Adrenal gland (tissue), 12 donors: Measurements from ENCODE around the gene HABP4. TPM values are rescaled to one million over a fixed set of nuclear protein-coding genes. Genes with fewer than 3 reads are reported as not detected.

Experiments used
- DNase-seq, 7 donors: peaks; one replicate each; pipeline ENCODE4 v3.0.0-alpha.2; 2019 to 2020
- H3K27ac ChIP-seq, 5 donors: fragments of 200-600 bp; sonication (generic) in 4 of 5; 1 replicate in 3 of 5; 2 replicates in 2 of 5; pipeline versions ENCODE4 v1.5.1 to v1.8.0; 2016 to 2020; ENCODE audit warnings: mild to moderate bottlenecking in 1 of 5
- H3K27me3 ChIP-seq: fragments of 200-600 bp; 2 replicates; pipeline ENCODE4 v1.8.0; 2021
- H3K36me3 ChIP-seq, 2 donors: fragments of 200-600 bp; replicated peaks in 1 of 2; 1 replicate in 1 of 2; 2 replicates in 1 of 2; pipeline versions ENCODE4 v1.5.1 to v1.8.0; 2018 to 2022
- H3K4me1 ChIP-seq, 2 donors: fragments of 200-600 bp; replicated peaks in 1 of 2; 1 replicate in 1 of 2; 2 replicates in 1 of 2; pipeline versions ENCODE4 v1.5.1 to v1.8.0; 2018 to 2021
- H3K4me3 ChIP-seq, 4 donors: fragments of 200-600 bp; sonication (generic) in 3 of 4; one replicate each; pipeline ENCODE4 v1.5.1; 2016 to 2018
- H3K9me3 ChIP-seq, 3 donors: fragments of 200-600 bp; sonication (generic) in 1 of 3; replicated peaks in 1 of 3; 1 replicate in 2 of 3; 2 replicates in 1 of 3; pipeline versions ENCODE4 v1.5.1 to v1.8.0; 2016 to 2021
- POLR2A ChIP-seq, 2 donors: fragments of 450-650 bp; IDR thresholded peaks; one replicate each; pipeline ENCODE4 v1.6.1; 2017; ENCODE audit warnings: antibody characterized with exemption in 2 of 2, mild to moderate bottlenecking in 2 of 2, moderate library complexity in 1 of 2
- WGBS, 4 donors: extraction: QIAGEN DNeasy Blood & Tissue Kit in 2 of 4; methylation state at CpG; one replicate each; pipeline versions ENCODE4 v1.1.5 to v1.1.7; 2013 to 2017; 5-methylcytosine and 5-hydroxymethylcytosine counted together
- intact Hi-C, 2 donors: fragments of 100-400 bp; cut with DNase I; formaldehyde crosslinking; loops; one replicate each; pipeline versions ENCODE4 v1.14.1 to v1.15.0; 2022 to 2023
- polyA plus RNA-seq, 3 donors: library from polyadenylated mRNA; stranded (reverse); fragments of 200-250 nt in 2 of 3; fragments of 350-450 nt in 1 of 3; fragmentation: Illumina TruSeq in 1 of 3; extraction: RNeasy Lipid Tissue Mini Kit (QIAGEN cat#74804) in 1 of 3; gene quantifications; one replicate each; pipeline ENCODE4 v1.2.3, GENCODE V29; 2013 to 2014
- total RNA-seq, 9 donors: library from RNA; depleted of rRNA in 4 of 9; stranded (reverse); fragments of >200 nt in 4 of 9; fragments of 120-200 nt in 1 of 9; fragmentation: NEBNext Ultra II Directional in 1 of 9; extraction: Animal tissue kit (Norgen Biotek cat#: 25700) in 1 of 9; gene quantifications; one replicate each; pipeline versions ENCODE4 v1.1.0 to v1.2.4, GENCODE V29; 2013 to 2023
- TF ChIP-seq, protein P1 (sequence below), 6 experiments: fragments of 450-650 bp in 4 of 6; fragments of 200-600 bp in 2 of 6; sonication (generic) in 1 of 6; IDR thresholded peaks; 1 replicate in 5 of 6; 2 replicates in 1 of 6; pipeline versions ENCODE4 v1.5.1 to v1.8.0; 2016 to 2021; ENCODE audit warnings: antibody characterized with exemption in 6 of 6, mild to moderate bottlenecking in 2 of 6, moderate library complexity in 1 of 6
- donor health status: healthy with polysubstance abuse.
- donor health status: Bipolar disorder and iron deficiency.
- donor health status: DM: yes; HTN: yes; CAD: no.
- donor health status: DM: no; HTN: no; CAD: no.
- donor health status: DM: no; HTN: no; CAD: no.
- donor health status: DM: yes; HTN: yes; CAD: no.

The HABP4 gene
- total and polyA plus RNA-seq, 12 donors = 4.8 to 22.4 (median 10.0) TPM

DNA sequence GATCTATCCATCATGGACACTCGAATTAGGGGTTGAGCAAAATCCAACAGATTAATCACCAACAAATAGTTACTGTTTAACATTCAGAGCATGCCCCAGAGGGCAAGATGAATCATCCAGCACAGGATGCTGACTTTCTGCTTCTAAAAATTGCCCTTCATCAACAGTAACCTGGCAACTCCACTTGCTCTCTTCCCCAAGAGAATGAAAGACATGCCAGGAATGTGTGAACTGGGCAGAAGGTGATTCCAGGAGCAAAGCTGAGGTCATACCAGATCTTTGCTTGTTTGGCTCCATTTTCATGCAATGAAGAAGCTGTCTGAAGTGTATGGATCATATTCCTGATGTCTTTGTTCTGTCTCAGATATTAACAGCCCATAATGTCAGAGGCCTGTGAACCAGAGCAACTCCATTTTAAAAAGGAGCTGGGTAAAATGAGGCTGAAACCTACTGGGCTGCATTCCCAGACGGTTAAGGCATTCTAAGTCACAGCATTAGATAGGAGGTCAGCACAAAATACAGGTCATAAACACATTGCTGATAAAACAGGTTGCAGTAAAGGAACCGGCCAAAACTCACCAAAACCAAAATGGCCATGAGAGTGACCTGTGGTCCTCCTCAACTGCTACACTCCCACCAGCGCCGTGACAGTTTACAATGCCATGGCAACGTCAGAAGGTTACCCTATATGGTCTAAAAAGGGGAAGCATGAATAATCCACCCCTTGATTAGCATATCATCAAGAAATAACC lies 29.3 kb upstream of the HABP4 start:
- Histone ChIP-seq H3K9me3 (no peaks in the 10 kb centered on the region), H3K4me1 (peaks cover 13 to 28% of the 10 kb centered on the region in 2 donors), H3K27me3 (no peaks in the 10 kb centered on the region), H3K27ac (peak overlapping the region in 4 of 5 donors; percentile 24 to 98 (median 74)), H3K4me3 (no peak overlapping the region), H3K36me3 (no peaks in the 10 kb centered on the region)
- TF ChIP-seq, protein P1, sequence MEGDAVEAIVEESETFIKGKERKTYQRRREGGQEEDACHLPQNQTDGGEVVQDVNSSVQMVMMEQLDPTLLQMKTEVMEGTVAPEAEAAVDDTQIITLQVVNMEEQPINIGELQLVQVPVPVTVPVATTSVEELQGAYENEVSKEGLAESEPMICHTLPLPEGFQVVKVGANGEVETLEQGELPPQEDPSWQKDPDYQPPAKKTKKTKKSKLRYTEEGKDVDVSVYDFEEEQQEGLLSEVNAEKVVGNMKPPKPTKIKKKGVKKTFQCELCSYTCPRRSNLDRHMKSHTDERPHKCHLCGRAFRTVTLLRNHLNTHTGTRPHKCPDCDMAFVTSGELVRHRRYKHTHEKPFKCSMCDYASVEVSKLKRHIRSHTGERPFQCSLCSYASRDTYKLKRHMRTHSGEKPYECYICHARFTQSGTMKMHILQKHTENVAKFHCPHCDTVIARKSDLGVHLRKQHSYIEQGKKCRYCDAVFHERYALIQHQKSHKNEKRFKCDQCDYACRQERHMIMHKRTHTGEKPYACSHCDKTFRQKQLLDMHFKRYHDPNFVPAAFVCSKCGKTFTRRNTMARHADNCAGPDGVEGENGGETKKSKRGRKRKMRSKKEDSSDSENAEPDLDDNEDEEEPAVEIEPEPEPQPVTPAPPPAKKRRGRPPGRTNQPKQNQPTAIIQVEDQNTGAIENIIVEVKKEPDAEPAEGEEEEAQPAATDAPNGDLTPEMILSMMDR (IDR thresholded peaks at IDR 0.05) = no peak
- no peak for TF ChIP-seq POLR2A (IDR thresholded peaks at IDR 0.05)
- intact Hi-C loops = no loop called here
- 31 to 45% (median 38%) methylated on average over 6 of the region's 6 CpGs for WGBS, 4 donors
- peak; percentile 37 to 78 (median 62) for DNase-seq

DNA sequence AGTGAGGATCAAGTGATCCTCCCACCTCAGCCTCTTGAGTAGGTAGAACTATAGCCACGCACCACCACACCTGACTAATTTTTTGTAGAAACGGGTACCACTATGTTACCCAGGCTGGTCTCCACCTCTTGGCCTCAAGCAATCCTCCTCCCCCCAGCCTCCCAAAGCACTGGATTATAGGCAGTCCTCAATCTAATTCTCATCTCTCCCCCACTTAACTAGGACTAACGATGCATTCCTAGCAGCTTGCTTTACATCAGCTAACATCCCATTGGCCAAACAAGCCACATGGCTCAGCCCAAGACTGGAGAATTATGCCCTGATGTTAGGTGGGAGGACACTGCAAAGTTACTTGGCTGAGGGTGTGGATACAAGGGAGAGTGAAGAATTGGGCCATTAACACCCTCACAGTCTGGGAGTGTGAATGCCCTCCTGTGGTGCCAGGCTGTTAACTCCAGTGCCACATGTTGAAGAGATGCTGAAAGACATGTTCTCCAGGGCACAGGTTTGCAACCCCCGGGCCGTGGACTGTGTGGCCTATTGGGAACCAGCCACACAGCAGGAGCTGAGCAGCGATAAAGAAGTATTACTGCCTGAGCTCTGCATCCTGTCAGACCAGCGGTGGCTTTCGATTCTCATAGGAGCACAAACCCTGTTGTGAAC lies 26.5 kb upstream of the HABP4 start:
- Histone ChIP-seq H3K4me1 (peaks cover 8 to 21% of the 10 kb centered on the region in 2 donors), H3K9me3 (no peaks in the 10 kb centered on the region), H3K27me3 (no peaks in the 10 kb centered on the region), H3K27ac (no peak overlapping the region), H3K4me3 (no peak overlapping the region), H3K36me3 (no peaks in the 10 kb centered on the region)
- no peak for DNase-seq
- TF ChIP-seq, protein P1 (IDR thresholded peaks at IDR 0.05) = no peak
- no peak for TF ChIP-seq POLR2A (IDR thresholded peaks at IDR 0.05)
- 86 to 91% (median 88%) methylated on average over 5 to 8 of the region's 8 CpGs for WGBS, 4 donors
- intact Hi-C loops = no loop called here

DNA sequence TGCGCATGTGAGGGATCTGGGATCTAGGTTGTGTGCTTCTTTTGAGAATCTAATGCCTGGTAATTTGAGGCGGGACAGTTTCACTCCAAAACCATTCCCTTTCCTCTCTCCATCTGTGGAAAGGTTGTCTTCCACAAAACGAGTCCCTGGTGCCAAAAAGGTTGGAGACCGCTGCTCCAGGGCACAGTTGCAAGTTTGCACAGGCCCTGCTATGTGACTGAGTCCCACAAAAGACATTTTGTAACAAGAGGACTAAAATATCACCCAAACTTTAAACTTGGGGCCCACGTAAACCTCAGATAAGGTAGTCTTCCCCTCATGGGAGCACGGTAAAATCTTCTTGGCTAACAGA lies 26.0 kb upstream of the HABP4 start:
- Histone ChIP-seq H3K27me3 (no peaks in the 10 kb centered on the region), H3K4me3 (no peak overlapping the region), H3K4me1 (peaks cover 8 to 21% of the 10 kb centered on the region in 2 donors), H3K9me3 (no peaks in the 10 kb centered on the region), H3K27ac (no peak overlapping the region), H3K36me3 (no peaks in the 10 kb centered on the region)
- intact Hi-C loops = no loop called here
- WGBS, 4 donors = 77 to 89% (median 88%) methylated on average over 6 of the region's 6 CpGs
- DNase-seq = no peak
- TF ChIP-seq, protein P1 (IDR thresholded peaks at IDR 0.05) = no peak
- TF ChIP-seq POLR2A (IDR thresholded peaks at IDR 0.05) = no peak

- WGBS, 4 donors = 50 to 65% (median 64%) methylated on average over 4 of the region's 4 CpGs
- Histone ChIP-seq H3K9me3 (no peaks in the 10 kb centered on the region), H3K4me3 (no peak overlapping the region), H3K27me3 (no peaks in the 10 kb centered on the region), H3K4me1 (peaks cover 0 to 6% of the 10 kb centered on the region in 2 donors), H3K27ac (no peak overlapping the region), H3K36me3 (no peaks in the 10 kb centered on the region)
- DNase-seq = no peak
- intact Hi-C loops = no loop called here
- no peak for TF ChIP-seq POLR2A (IDR thresholded peaks at IDR 0.05)
- TF ChIP-seq, protein P1 (IDR thresholded peaks at IDR 0.05) = no peak
These were observed 24.3 kb upstream of the HABP4 start for GRCh38 chr9:96425500-96426169.
